ENCODE results near the gene SCN9A.

GRCh38 chr2:166424841-166425240, 49.1 kb upstream of the SCN9A start:
- no peak for TF ChIP-seq CTCF (IDR thresholded peaks at IDR 0.05)
- no peak for TF ChIP-seq POLR2A (IDR thresholded peaks at IDR 0.05)

Measured in uterus (tissue), 2 donors.